Activated T-cell treated with anti-CD3 and anti-CD28 coated beads, Interleukin-2, amount 50 U/mL, for 72 hours (primary cell): ENCODE measurements around the gene FOXA3. TPM values are rescaled to one million over a fixed set of nuclear protein-coding genes. Genes with fewer than 3 reads are reported as not detected.
A peak's percentile ranks its signal among the peaks of the same experiment; 100 is the strongest.
"Not testable (repeated sequence)": the region's sequence is repeated elsewhere in the genome, so short reads cannot be mapped to it uniquely, and the experiment has no call there.

ENCODE experiments used
- ATAC-seq, 2 donors: fragments of 150-1000 bp; cut with Tn5 transposase; replicated peaks in 1 of 2; 2 replicates each; pipeline ENCODE4 v1.10.0; 2021; ENCODE audit warnings: moderate library complexity in 2 of 2, mild to moderate bottlenecking in 1 of 2
- DNase-seq, 2 donors: peaks; one replicate each; pipeline ENCODE4 v3.0.0; 2021 to 2022; ENCODE audit warnings: mixed read lengths in 1 of 2
- H3K27ac Mint-ChIP-seq: one replicate; pipeline ENCODE4 v1.8.0; 2022; ENCODE audit warnings: mild to moderate bottlenecking, moderate library complexity, mixed read lengths
- H3K27me3 Mint-ChIP-seq: one replicate; pipeline ENCODE4 v1.8.0; 2022; ENCODE audit warnings: low read depth, mixed read lengths
- H3K36me3 Mint-ChIP-seq, 2 donors: one replicate each; pipeline ENCODE4 v1.8.0; 2022; ENCODE audit warnings: mixed read lengths in 2 of 2, mild to moderate bottlenecking in 1 of 2; ENCODE audit not compliant: insufficient read depth in 2 of 2
- H3K4me1 Mint-ChIP-seq: one replicate; pipeline ENCODE4 v1.8.0; 2022; ENCODE audit warnings: low read depth, mixed read lengths
- H3K4me3 Mint-ChIP-seq, 2 donors: one replicate each; pipeline ENCODE4 v1.8.0; 2022; ENCODE audit warnings: mild to moderate bottlenecking in 2 of 2, mixed read lengths in 2 of 2, moderate library complexity in 2 of 2
- H3K9me3 Mint-ChIP-seq, 2 donors: one replicate each; pipeline ENCODE4 v1.8.0; 2022; ENCODE audit warnings: mixed read lengths in 2 of 2
- total RNA-seq, 2 donors: library from RNA; stranded (reverse); gene quantifications; one replicate each; pipeline ENCODE4 v1.2.3, GENCODE V29; 2022

The FOXA3 gene
- total RNA-seq, 2 donors from 2014 or later: 0.88 to 1.6 TPM

DNA sequence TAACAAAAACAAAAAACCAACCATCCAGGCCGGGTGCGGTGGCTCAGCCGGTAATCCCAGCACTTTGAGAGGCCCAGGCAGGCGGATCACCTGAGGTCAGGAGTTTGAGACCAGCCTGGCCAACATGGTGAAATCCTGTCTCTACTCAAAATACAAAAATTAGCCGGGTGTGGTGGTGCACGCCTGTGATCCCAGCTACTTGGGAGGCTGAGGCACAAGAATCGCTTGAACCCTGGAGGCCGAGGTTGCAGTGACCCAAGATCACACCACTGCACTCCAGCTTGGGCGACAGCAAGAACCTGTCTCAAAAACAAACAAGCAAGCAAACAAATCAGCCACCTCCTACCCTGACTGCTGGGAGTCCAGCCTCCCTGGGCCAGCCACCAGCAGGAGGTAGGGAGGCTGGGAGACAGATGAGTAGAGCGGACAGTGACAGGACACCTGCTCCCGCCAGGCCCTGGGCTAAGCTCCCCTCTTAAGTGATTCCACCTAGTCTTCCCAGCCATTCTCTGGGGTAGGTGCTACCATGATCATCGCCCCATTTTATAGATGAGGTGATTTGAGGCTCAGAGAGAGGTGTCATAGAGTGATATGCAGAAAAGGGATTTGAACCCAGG is 32.0 kb downstream of the FOXA3 start:
- not testable (repeated sequence) for H3K4me3 Mint-ChIP-seq, ATAC-seq, DNase-seq, H3K27me3 Mint-ChIP-seq, H3K9me3 Mint-ChIP-seq, H3K27ac Mint-ChIP-seq
- peaks cover 5 to 11% of the 10 kb centered on the region in 2 donors for H3K36me3 Mint-ChIP-seq
- H3K4me1 Mint-ChIP-seq: peaks cover 17% of the 10 kb centered on the region

DNA sequence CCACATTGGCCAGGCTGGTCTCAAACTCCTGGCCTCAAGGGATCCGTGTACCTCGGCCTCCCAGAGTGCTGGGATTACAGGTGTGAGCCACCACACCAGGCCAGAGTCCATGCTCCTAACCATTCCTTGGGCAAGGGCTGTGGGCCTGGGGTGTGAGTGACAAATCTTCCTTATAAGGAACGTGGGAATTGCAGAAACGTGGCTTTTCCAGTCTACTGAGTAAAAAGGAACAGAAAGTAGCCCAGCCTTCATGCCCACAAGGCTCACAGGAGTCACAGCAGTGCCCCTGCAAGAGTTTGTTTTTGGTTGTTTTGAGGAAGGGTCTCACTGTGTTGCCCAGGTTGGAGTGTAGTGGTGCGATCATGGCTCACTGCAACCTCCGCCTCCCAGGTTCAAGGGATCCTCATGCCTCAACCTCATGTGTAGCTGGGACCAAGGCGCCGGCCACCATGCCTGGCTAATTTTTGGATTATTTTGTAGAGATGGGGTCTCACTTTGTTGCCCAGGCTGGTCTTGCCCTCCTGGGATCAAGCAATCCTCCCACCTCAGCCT is 33.2 kb downstream of the FOXA3 start:
- Mint-ChIP-seq H3K36me3 (peaks cover 7 to 11% of the 10 kb centered on the region in 2 donors), H3K27me3 (no peaks in the 10 kb centered on the region), H3K27ac (no peak overlapping the region), H3K4me1 (peaks cover 17% of the 10 kb centered on the region), H3K4me3 (no peak overlapping the region), H3K9me3 (no peaks in the 10 kb centered on the region)
- DNase-seq: no peak
- ATAC-seq: no peak

DNA sequence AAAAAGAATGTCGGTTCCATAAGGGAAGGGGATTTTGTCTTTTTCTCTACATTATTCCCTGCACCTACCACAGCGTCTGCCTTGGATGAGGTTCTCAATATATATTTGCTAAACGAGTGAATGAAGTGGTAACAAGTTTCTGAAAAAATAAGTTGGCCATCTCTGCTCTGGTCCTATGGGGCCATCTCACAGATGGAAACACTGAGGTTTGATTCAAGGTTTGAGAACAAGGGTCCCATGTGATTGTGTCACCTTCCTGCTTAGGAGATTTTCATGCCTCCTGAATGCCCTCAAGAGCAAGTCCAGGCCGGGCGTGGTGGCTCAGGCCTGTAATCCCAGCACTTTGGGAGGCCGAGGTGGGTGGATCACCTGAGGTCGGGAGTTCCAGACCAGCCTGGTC is 35.1 kb downstream of the FOXA3 start:
- H3K9me3 Mint-ChIP-seq: no peaks in the 10 kb centered on the region
- H3K4me1 Mint-ChIP-seq: peaks cover 19% of the 10 kb centered on the region
- H3K27ac Mint-ChIP-seq: no peak overlapping the region
- no peak overlapping the region for H3K4me3 Mint-ChIP-seq
- DNase-seq (no peak), ATAC-seq (no peak)
- H3K36me3 Mint-ChIP-seq: peaks cover 7 to 11% of the 10 kb centered on the region in 2 donors
- H3K27me3 Mint-ChIP-seq: no peaks in the 10 kb centered on the region

DNA sequence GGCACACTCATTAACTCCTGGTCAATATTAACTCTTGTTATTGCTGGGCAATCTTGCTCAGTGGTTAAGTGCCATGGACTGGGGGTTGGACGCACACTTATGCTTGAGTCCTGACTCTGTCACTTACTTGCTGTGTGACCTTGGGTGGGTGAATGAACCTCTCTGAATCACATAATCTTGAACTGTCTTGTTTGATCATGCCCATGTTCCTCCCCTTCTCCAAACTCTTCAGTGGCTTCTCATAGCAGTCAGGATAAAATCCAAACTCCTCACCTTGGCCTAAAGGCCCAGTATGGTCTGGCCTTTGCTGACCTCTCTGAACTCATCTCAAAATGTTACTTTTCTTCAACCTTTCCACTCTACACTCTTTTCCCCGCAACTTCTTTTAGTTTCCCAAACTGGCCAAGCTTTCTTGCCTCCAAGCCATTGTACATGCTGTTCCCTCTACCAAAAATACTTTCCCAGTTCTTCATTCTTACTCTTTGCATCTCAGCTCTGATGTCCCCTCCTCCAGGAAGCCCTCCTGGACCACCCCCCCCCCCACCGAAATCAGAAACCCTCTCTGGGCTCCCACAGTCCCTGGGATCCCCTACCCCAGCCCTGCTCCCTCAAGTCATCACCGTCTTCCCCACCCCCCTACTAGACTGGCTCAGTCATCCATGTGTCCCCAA is 35.9 kb downstream of the FOXA3 start:
- no peak for ATAC-seq

DNA sequence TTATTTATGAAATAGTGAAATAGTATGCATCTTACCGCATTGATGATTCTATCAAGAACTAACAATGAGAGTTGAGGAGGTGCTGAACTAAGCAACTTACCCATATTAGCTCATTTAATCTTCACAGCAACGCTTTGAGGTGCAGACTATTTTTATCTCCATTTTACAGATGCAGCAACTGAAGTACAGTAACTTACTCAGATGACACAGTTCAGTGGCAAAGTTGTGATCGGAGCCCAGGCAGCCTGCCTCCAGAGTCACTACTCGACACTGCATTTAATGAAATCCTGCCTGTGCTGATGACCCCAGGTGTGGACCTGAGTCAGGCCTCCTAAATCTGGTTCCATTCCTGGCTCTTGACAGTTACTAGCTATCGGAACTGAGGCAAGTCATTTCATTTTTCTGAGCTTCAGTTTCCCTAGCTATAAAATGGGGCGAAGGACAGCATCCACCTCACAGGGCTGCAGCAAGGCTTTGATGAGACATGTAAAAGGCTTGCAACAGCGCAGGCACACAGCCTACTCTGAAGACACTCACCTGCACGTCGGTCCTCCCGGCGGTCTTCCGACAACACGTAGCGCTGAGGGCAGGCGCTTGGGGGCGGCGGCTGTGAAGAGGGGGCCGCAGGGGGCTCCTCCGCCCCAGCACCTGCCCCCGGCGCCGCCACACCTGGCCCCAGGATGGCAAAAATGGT is 36.8 kb downstream of the FOXA3 start:
- DNase-seq: no peak
- H3K4me3 Mint-ChIP-seq: peak overlapping the region; percentile 62 to 68
- peaks cover 4 to 7% of the 10 kb centered on the region in 2 donors for H3K36me3 Mint-ChIP-seq
- H3K4me1 Mint-ChIP-seq: peaks cover 19% of the 10 kb centered on the region
- H3K27ac Mint-ChIP-seq: no peak overlapping the region
- ATAC-seq: no peak
- H3K9me3 Mint-ChIP-seq: no peaks in the 10 kb centered on the region
- no peaks in the 10 kb centered on the region for H3K27me3 Mint-ChIP-seq

More for the DNA sequence above, 35.9 kb downstream of the FOXA3 start:
- Mint-ChIP-seq H3K36me3 (peaks cover 7 to 11% of the 10 kb centered on the region in 2 donors), H3K9me3 (no peaks in the 10 kb centered on the region), H3K4me1 (peaks cover 19% of the 10 kb centered on the region), H3K27me3 (no peaks in the 10 kb centered on the region), H3K4me3 (peak overlapping the region; percentile 11 to 25), H3K27ac (peak overlapping the region; percentile 2)
- DNase-seq: no peak

DNA sequence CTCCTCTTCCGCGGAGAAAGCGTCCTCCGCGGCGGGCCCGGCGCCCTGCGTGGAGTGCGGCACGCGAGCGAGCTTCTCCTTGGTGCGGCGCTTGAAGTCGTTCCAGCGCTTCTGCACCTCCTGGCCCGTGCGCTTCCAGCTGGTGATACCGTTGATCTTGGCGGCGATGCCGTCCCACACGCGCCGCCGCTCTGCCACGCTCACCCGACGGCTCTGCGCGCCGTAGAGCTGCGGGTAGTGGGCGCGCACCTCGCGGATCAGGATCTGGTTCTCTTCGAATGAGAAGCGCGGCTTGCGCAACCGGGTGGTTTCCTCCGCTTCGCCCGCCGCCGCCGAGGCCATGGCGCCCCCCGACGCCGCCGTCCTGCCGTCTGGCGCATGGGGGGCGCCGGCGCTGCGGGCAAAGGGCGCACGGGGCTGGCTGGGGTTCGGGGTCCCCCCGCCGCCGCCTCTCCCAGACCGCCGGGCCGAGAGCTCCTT is 37.3 kb downstream of the FOXA3 start:
- Mint-ChIP-seq H3K4me1 (peaks cover 19% of the 10 kb centered on the region), H3K9me3 (no peaks in the 10 kb centered on the region), H3K27ac (no peak overlapping the region), H3K36me3 (peaks cover 4 to 7% of the 10 kb centered on the region in 2 donors), H3K27me3 (no peaks in the 10 kb centered on the region), H3K4me3 (peak overlapping the region; percentile 62 to 68)
- ATAC-seq (peak in 1 of 2 donors; percentile 7), DNase-seq (peak; percentile 57 to 61)

DNA sequence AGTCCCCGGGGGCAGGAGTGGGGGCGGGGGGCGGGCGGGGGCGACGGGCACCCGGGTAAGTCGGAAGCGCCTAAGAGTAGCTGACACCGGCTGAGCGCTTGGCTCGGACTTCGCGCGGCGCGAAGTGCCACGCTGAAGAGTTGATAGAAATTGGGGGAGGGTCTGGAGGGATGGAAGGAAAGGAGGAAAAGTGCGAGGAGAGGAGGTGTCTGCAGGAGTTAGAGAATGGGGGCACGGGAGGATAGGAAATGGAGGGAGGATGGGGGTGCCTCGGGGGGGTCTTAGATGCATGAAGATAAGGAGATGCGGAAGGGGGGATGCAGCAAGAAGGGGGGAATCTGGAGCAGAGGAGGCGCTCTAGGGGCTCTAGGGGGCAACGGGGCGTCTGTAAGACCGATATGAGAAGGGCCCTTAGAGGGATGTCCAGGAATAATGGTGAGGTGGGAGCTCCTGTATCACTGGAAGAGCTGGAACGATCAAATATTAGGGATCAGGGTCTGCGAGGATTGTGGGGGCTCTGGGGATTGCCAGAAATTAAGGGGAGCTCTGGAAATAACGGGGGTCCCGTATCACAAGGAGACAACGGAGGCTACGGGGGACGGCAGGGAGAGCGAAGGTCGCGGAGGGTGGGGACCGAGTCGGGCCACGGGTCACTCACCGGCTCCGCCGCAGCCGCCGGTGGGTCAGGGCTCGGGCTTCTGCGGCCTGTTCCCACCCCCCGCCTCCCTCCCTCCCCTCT is 38.0 kb downstream of the FOXA3 start, which contains the start of gene MYPOP:
TSS of gene MYPOP (minus strand) at position 702 of the 739 bp plus-strand sequence. CDS start 840 bp downstream, outside the sequence.
- peak within 1 kb of the TSS; percentile 91 for H3K27ac Mint-ChIP-seq

DNA sequence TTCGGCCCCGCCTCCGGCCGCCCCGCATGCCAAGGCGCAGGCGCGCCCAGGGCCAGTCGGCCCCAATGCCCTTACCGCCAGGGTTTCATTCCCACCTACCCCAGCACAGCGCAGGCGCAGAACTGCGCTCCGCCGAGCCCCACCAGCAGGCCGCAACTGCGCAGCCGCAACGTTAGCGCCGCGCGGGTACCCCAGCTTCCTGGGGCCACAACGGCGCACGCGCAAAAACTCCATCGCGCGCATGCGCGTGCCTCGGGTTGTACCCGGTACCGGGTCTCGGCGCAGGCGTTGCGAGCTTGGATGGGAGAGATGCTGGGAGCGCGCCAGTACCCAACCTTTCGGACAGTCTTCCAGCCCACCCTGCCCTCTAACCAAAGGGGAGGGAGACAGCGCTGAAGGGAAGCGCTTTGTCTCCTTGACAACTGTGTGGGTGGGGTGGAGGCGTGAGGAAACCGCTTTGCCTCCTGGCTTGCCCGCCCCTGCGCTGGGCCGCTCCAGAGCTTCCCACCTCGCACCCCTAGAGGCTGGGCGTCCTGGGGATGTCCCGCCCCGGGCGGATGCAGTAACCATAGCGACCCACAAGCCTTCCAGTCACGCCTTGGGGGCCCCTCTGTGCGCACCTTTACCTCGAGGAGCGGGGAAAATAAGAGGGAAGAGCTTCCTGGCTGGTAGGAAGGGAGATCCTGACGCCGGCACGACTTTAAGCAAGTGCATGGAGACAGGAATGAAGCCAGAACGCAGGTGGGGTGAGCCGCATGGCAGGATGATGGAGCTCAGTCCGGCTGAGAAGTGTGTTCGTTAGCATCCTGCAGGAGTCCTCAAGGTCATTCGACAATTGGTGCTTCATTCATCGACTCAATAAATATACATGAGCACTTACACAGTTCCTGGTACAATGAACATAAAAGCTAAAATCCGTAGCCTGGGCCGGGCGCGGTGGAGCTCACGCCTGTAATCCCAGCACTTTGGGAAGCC is 38.8 kb downstream of the FOXA3 start:
- Mint-ChIP-seq H3K4me3 (peak overlapping the region; percentile 96 to 99), H3K9me3 (no peaks in the 10 kb centered on the region), H3K36me3 (peaks cover 4 to 7% of the 10 kb centered on the region in 2 donors), H3K4me1 (peaks cover 19% of the 10 kb centered on the region), H3K27ac (peak overlapping the region; percentile 91), H3K27me3 (no peaks in the 10 kb centered on the region)
- peak; percentile 99 to 100 for DNase-seq
- ATAC-seq: peak; percentile 87

More for the DNA sequence above, 38.0 kb downstream of the FOXA3 start, which contains the start of gene MYPOP:
- Mint-ChIP-seq H3K4me1 (peaks cover 19% of the 10 kb centered on the region), H3K9me3 (no peaks in the 10 kb centered on the region), H3K4me3 (peak within 1 kb of the TSS; percentile 96 to 99), H3K27me3 (no peaks in the 10 kb centered on the region), H3K36me3 (peaks cover 4 to 7% of the 10 kb centered on the region in 2 donors)
- DNase-seq (no peak), ATAC-seq (no peak)

DNA sequence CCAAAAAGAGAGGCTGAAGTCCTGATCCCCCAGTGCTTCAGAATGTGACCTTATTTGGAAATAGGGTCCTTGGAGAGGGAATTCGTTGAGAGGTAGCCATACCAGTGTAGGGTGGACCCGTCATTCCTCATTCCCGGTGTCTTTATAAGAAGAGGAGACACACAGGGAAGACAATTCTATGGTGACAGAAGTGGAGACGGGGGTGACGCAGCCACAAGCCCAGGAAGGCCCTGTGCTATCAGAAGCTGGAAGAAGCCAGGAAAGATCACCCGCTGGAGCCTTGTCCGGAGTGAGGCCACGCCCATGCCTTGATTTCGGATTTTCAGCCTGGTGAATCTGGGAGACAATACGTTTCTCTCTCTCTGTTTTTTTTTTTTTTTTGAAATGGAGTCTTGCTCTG is 40.9 kb downstream of the FOXA3 start:
- no peak for DNase-seq
- no peak for ATAC-seq
- no peaks in the 10 kb centered on the region for H3K9me3 Mint-ChIP-seq
- no peak overlapping the region for H3K27ac Mint-ChIP-seq
- peaks cover 2 to 4% of the 10 kb centered on the region in 2 donors for H3K36me3 Mint-ChIP-seq
- peaks cover 25% of the 10 kb centered on the region for H3K4me1 Mint-ChIP-seq
- H3K27me3 Mint-ChIP-seq: peaks cover 5% of the 10 kb centered on the region
- H3K4me3 Mint-ChIP-seq: no peak overlapping the region

DNA sequence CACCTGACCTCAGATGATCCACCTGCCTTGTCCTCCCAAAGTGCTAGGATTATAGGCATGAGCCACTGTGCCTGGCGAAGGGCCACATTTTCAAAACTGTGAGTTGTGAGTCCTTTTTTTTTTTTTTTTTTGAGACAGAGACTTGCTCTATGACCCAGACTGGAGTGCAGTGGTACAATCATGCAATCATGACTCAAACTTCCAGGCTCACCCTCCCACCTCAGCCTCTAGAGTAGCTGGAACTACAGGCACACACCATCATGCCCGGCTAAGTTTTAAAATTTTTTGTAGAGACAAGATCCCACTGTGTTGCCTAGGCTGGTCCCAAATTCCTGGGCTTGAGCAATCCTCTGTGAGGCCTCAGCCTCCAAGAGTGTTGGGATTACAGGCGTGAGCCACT is 42.1 kb downstream of the FOXA3 start:
- ATAC-seq (no peak), DNase-seq (no peak)
- peaks cover 0 to 2% of the 10 kb centered on the region in 2 donors for H3K36me3 Mint-ChIP-seq
- H3K4me3 Mint-ChIP-seq: no peak overlapping the region
- H3K4me1 Mint-ChIP-seq: peaks cover 15% of the 10 kb centered on the region
- no peak overlapping the region for H3K27ac Mint-ChIP-seq
- H3K27me3 Mint-ChIP-seq: peaks cover 10% of the 10 kb centered on the region
- H3K9me3 Mint-ChIP-seq: no peaks in the 10 kb centered on the region

DNA sequence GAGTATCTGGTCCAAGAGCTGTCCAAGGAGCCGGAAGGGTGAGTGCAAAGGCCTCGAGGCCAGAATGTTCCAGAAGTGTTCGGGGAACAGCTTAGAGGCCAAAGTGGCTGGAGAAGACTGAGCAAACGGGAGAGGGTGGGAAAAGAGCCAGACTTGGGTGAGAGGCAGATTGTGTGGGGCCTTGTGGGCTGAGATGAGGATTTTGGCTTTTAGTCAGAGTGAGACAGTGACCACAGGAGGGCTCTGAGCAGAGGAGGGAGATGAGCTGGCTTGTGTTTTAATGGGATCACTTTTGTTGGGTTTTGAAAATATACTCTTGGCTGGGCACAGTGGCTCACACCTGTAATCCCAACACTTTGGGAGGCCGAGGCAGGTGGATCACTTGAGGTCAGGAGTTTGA is 44.8 kb downstream of the FOXA3 start:
- peaks cover 8% of the 10 kb centered on the region for H3K4me1 Mint-ChIP-seq
- H3K9me3 Mint-ChIP-seq: no peaks in the 10 kb centered on the region
- H3K4me3 Mint-ChIP-seq: no peak overlapping the region
- no peaks in the 10 kb centered on the region for H3K36me3 Mint-ChIP-seq
- DNase-seq: no peak
- peaks cover 27% of the 10 kb centered on the region for H3K27me3 Mint-ChIP-seq
- no peak overlapping the region for H3K27ac Mint-ChIP-seq
- peak; percentile 41 to 69 for ATAC-seq
